GM18951 (cell line): ENCODE results near the gene PLSCR4.
"Not testable (repeated sequence)": the region's sequence is repeated elsewhere in the genome, so short reads cannot be mapped to it uniquely, and the experiment has no call there.

ENCODE experiments used
- POLR2A ChIP-seq: IDR thresholded peaks from 4 replicates; pipeline ENCODE4 v1.6.1; 2011; ENCODE audit warnings: mild to moderate bottlenecking; ENCODE audit not compliant: insufficient read length, insufficient read depth; ENCODE audit errors: extremely low read depth
- in situ Hi-C: fragments of 300-500 bp; cut with MboI; formaldehyde crosslinking; loops from one replicate; pipeline ENCODE4 v1.12.0; 2022; ENCODE audit warnings: low sequenced_read_pairs, mixed read lengths, inconsistent platforms; ENCODE audit not compliant: unreplicated experiment

The PLSCR4 gene

GRCh38 chr3:146226881-146227280 is 24.0 kb downstream of the PLSCR4 start:
- in situ Hi-C loops: no loop called here
- TF ChIP-seq POLR2A: no peak

- in situ Hi-C loops: not testable (repeated sequence)
Observed at GRCh38 chr3:146225458-146225857, 25.4 kb downstream of the PLSCR4 start.

GRCh38 chr3:146223401-146224373 is 27.2 kb downstream of the PLSCR4 start:
- in situ Hi-C loops: loop anchor here (25.0 kb wide), 1 partner anchor 364 kb away; no protein-coding TSS in a partner anchor

GRCh38 chr3:146222204-146223046 is 28.5 kb downstream of the PLSCR4 start:
- in situ Hi-C loops: loop anchor here (25.0 kb wide), 1 partner anchor 365 kb away; no protein-coding TSS in a partner anchor
- TF ChIP-seq POLR2A: no peak

More at GRCh38 chr3:146223401-146224373, 27.2 kb downstream of the PLSCR4 start:
- TF ChIP-seq POLR2A: no peak

- in situ Hi-C loops: loop anchor here (25.0 kb wide), 1 partner anchor 366 kb away; no protein-coding TSS in a partner anchor
- no peak for TF ChIP-seq POLR2A
Observed at GRCh38 chr3:146221276-146221675, 29.6 kb downstream of the PLSCR4 start.

GRCh38 chr3:146218880-146219866 is 31.7 kb downstream of the PLSCR4 start:
- in situ Hi-C loops: loop anchor here (25.0 kb wide), 1 partner anchor 368 kb away; no protein-coding TSS in a partner anchor
- TF ChIP-seq POLR2A: no peak

GRCh38 chr3:146217324-146217723 is 33.6 kb downstream of the PLSCR4 start:
- TF ChIP-seq POLR2A: no peak
- in situ Hi-C loops: loop anchor here (25.0 kb wide), 1 partner anchor 370 kb away; no protein-coding TSS in a partner anchor

GRCh38 chr3:146214493-146214892 is 36.4 kb downstream of the PLSCR4 start:
- in situ Hi-C loops: loop anchor here (25.0 kb wide), 1 partner anchor 373 kb away; no protein-coding TSS in a partner anchor
- no peak for TF ChIP-seq POLR2A

- in situ Hi-C loops: loop anchor here (25.0 kb wide), 1 partner anchor 378 kb away; no protein-coding TSS in a partner anchor
- TF ChIP-seq POLR2A: no peak
Observed at GRCh38 chr3:146209371-146209770, 41.5 kb downstream of the PLSCR4 start.

- no peak for TF ChIP-seq POLR2A
- in situ Hi-C loops: loop anchor here (25.0 kb wide), 1 partner anchor 384 kb away; no protein-coding TSS in a partner anchor
Observed at GRCh38 chr3:146203776-146204175, 47.1 kb downstream of the PLSCR4 start.

GRCh38 chr3:146200461-146201220 is 50.3 kb downstream of the PLSCR4 start:
- in situ Hi-C loops: loop anchor here (25.0 kb wide), 1 partner anchor 387 kb away; no protein-coding TSS in a partner anchor
- TF ChIP-seq POLR2A: no peak
